ENCODE results near the gene RIMBP3C. TPM values are rescaled to one million over a fixed set of nuclear protein-coding genes. Genes with fewer than 3 reads are reported as not detected.
A peak's percentile ranks its signal among the peaks of the same experiment; 100 is the strongest.
"Not testable (repeated sequence)": the region's sequence is repeated elsewhere in the genome, so short reads cannot be mapped to it uniquely, and the experiment has no call there.

The RIMBP3C gene
- 0.22 to 0.75 TPM (median 0.38 TPM) in 3 replicates for total RNA-seq
- long read RNA-seq: 0 reads

GRCh38 chr22:21551361-21551760, at the start of gene RIMBP3C:
TSS of gene RIMBP3C (minus strand) at chr22:21551461. CDS start at chr22:21550976, 485 bp downstream.
- H3K27me3 Mint-ChIP-seq (ENCODE audit: low read depth); H3K9me3 Mint-ChIP-seq (ENCODE audit: low read depth): not testable (repeated sequence)

GRCh38 chr22:21599053-21599893, 48.0 kb upstream of the RIMBP3C start:
- TF ChIP-seq CTCF (IDR thresholded peaks at IDR 0.05): no peak
- DNase-seq (ENCODE audit: low spot score): no peak
- Mint-ChIP-seq H3K36me3 (ENCODE audit: low read depth) (peaks cover 14% of the 10 kb centered on the region), H3K27me3 (ENCODE audit: low read depth) (no peaks in the 10 kb centered on the region), H3K27ac (ENCODE audit: unreplicated experiment) (peak overlapping the region; percentile 67), H3K4me1 (ENCODE audit: low read depth) (peaks cover 19% of the 10 kb centered on the region), H3K4me3 (ENCODE audit: unreplicated experiment) (no peak overlapping the region), H3K9me3 (ENCODE audit: low read depth) (no peaks in the 10 kb centered on the region)

More at GRCh38 chr22:21551361-21551760, at the start of gene RIMBP3C:
- not testable (repeated sequence) for H3K4me1 Mint-ChIP-seq (ENCODE audit: low read depth); H3K27ac Mint-ChIP-seq (ENCODE audit: unreplicated experiment); DNase-seq (ENCODE audit: low spot score); H3K4me3 Mint-ChIP-seq (ENCODE audit: unreplicated experiment); H3K36me3 Mint-ChIP-seq (ENCODE audit: low read depth)

GRCh38 chr22:21598302-21598701, 47.0 kb upstream of the RIMBP3C start:
- Mint-ChIP-seq H3K27ac (ENCODE audit: unreplicated experiment) (no peak overlapping the region), H3K27me3 (ENCODE audit: low read depth) (no peaks in the 10 kb centered on the region), H3K9me3 (ENCODE audit: low read depth) (no peaks in the 10 kb centered on the region), H3K4me1 (ENCODE audit: low read depth) (peaks cover 19% of the 10 kb centered on the region), H3K36me3 (ENCODE audit: low read depth) (peaks cover 24% of the 10 kb centered on the region), H3K4me3 (ENCODE audit: unreplicated experiment) (no peak overlapping the region)
- TF ChIP-seq CTCF (IDR thresholded peaks at IDR 0.05): no peak
- DNase-seq (ENCODE audit: low spot score): no peak

- Mint-ChIP-seq H3K36me3 (ENCODE audit: low read depth) (peaks cover 23% of the 10 kb centered on the region), H3K4me1 (ENCODE audit: low read depth) (peaks cover 22% of the 10 kb centered on the region)
- not testable (repeated sequence) for H3K9me3 Mint-ChIP-seq (ENCODE audit: low read depth); DNase-seq (ENCODE audit: low spot score); H3K4me3 Mint-ChIP-seq (ENCODE audit: unreplicated experiment); H3K27me3 Mint-ChIP-seq (ENCODE audit: low read depth); H3K27ac Mint-ChIP-seq (ENCODE audit: unreplicated experiment)
Observed at GRCh38 chr22:21596356-21597135, 45.3 kb upstream of the RIMBP3C start.

GRCh38 chr22:21594865-21595452, 43.7 kb upstream of the RIMBP3C start:
- Mint-ChIP-seq H3K27ac (ENCODE audit: unreplicated experiment) (peak overlapping the region; percentile 42), H3K27me3 (ENCODE audit: low read depth) (no peaks in the 10 kb centered on the region), H3K9me3 (ENCODE audit: low read depth) (no peaks in the 10 kb centered on the region), H3K4me1 (ENCODE audit: low read depth) (peaks cover 36% of the 10 kb centered on the region), H3K36me3 (ENCODE audit: low read depth) (peaks cover 23% of the 10 kb centered on the region), H3K4me3 (ENCODE audit: unreplicated experiment) (no peak overlapping the region)
- no peak for DNase-seq (ENCODE audit: low spot score)
- TF ChIP-seq CTCF (IDR thresholded peaks at IDR 0.05): no peak

All from chondrocyte (in vitro differentiated cells).